Stimulated activated memory B cell treated with anti-CD40 and anti-IgM and Interleukin-4, amounts not matched to agents 10 μg/mL and 1 μg/mL and 100 μg/mL, for 72 hours (primary cell): ENCODE measurements around the gene DNAJC28.
"Not testable (repeated sequence)": the region's sequence is repeated elsewhere in the genome, so short reads cannot be mapped to it uniquely, and the experiment has no call there.

Experiments used
- ATAC-seq: fragments of 150-1000 bp; cut with Tn5 transposase; 2 replicates; pipeline ENCODE4 v1.10.0; 2021
- H3K27ac Mint-ChIP-seq: one replicate; pipeline ENCODE4 v1.8.0; 2022; ENCODE audit warnings: mild to moderate bottlenecking, mixed read lengths
- H3K27me3 Mint-ChIP-seq: one replicate; pipeline ENCODE4 v1.8.0; 2022; ENCODE audit warnings: mixed read lengths
- H3K36me3 Mint-ChIP-seq: one replicate; pipeline ENCODE4 v1.8.0; 2022; ENCODE audit warnings: mixed read lengths
- H3K4me1 Mint-ChIP-seq: one replicate; pipeline ENCODE4 v1.8.0; 2022; ENCODE audit warnings: mixed read lengths
- H3K4me3 Mint-ChIP-seq: one replicate; pipeline ENCODE4 v1.8.0; 2022; ENCODE audit warnings: mild to moderate bottlenecking, moderate library complexity, mixed read lengths
- H3K9me3 Mint-ChIP-seq: one replicate; pipeline ENCODE4 v1.8.0; 2022; ENCODE audit warnings: mixed read lengths

Gene DNAJC28

GRCh38 chr21:33461538-33462250 lies 29.8 kb downstream of the DNAJC28 start:
- no peak overlapping the region for H3K27ac Mint-ChIP-seq
- no peak overlapping the region for H3K4me3 Mint-ChIP-seq
- no peaks in the 10 kb centered on the region for H3K9me3 Mint-ChIP-seq
- H3K27me3 Mint-ChIP-seq, result no peaks in the 10 kb centered on the region
- no peak for ATAC-seq
- peaks cover 20% of the 10 kb centered on the region for H3K36me3 Mint-ChIP-seq
- no peaks in the 10 kb centered on the region for H3K4me1 Mint-ChIP-seq

- peaks cover 20% of the 10 kb centered on the region for H3K36me3 Mint-ChIP-seq
- ATAC-seq, result no peak
- H3K4me1 Mint-ChIP-seq, result no peaks in the 10 kb centered on the region
- no peak overlapping the region for H3K4me3 Mint-ChIP-seq
- H3K27me3 Mint-ChIP-seq, result no peaks in the 10 kb centered on the region
- no peaks in the 10 kb centered on the region for H3K9me3 Mint-ChIP-seq
- no peak overlapping the region for H3K27ac Mint-ChIP-seq
Observed at GRCh38 chr21:33458861-33459260, 32.7 kb downstream of the DNAJC28 start.

- no peaks in the 10 kb centered on the region for H3K9me3 Mint-ChIP-seq
- no peak for ATAC-seq
- H3K36me3 Mint-ChIP-seq, result peaks cover 32% of the 10 kb centered on the region
- no peak overlapping the region for H3K27ac Mint-ChIP-seq
- H3K27me3 Mint-ChIP-seq, result no peaks in the 10 kb centered on the region
- no peaks in the 10 kb centered on the region for H3K4me1 Mint-ChIP-seq
- H3K4me3 Mint-ChIP-seq, result no peak overlapping the region
Observed at GRCh38 chr21:33455686-33456446, 35.6 kb downstream of the DNAJC28 start.

- no peak overlapping the region for H3K27ac Mint-ChIP-seq
- H3K27me3 Mint-ChIP-seq, result no peaks in the 10 kb centered on the region
- no peak for ATAC-seq
- H3K4me3 Mint-ChIP-seq, result no peak overlapping the region
- H3K9me3 Mint-ChIP-seq, result no peaks in the 10 kb centered on the region
- H3K4me1 Mint-ChIP-seq, result no peaks in the 10 kb centered on the region
- peaks cover 23% of the 10 kb centered on the region for H3K36me3 Mint-ChIP-seq
Observed at GRCh38 chr21:33452362-33452761, 39.2 kb downstream of the DNAJC28 start.

GRCh38 chr21:33451634-33452071 lies 39.9 kb downstream of the DNAJC28 start:
- Mint-ChIP-seq H3K4me3 (no peak overlapping the region), H3K27ac (no peak overlapping the region), H3K9me3 (no peaks in the 10 kb centered on the region), H3K4me1 (no peaks in the 10 kb centered on the region), H3K27me3 (no peaks in the 10 kb centered on the region), H3K36me3 (peaks cover 23% of the 10 kb centered on the region)
- ATAC-seq, result no peak

- ATAC-seq, result no peak
- Mint-ChIP-seq H3K4me1 (peaks cover 8% of the 10 kb centered on the region), H3K9me3 (no peaks in the 10 kb centered on the region), H3K36me3 (peaks cover 23% of the 10 kb centered on the region), H3K27ac (no peak overlapping the region), H3K27me3 (no peaks in the 10 kb centered on the region), H3K4me3 (no peak overlapping the region)
Observed at GRCh38 chr21:33449616-33450015, 41.9 kb downstream of the DNAJC28 start.

GRCh38 chr21:33446620-33447019 lies 44.9 kb downstream of the DNAJC28 start:
- peaks cover 38% of the 10 kb centered on the region for H3K4me1 Mint-ChIP-seq
- H3K9me3 Mint-ChIP-seq, H3K27ac Mint-ChIP-seq, H3K36me3 Mint-ChIP-seq, ATAC-seq, H3K27me3 Mint-ChIP-seq, H3K4me3 Mint-ChIP-seq: not testable (repeated sequence)

GRCh38 chr21:33444499-33444898 lies 47.0 kb downstream of the DNAJC28 start:
- no peaks in the 10 kb centered on the region for H3K9me3 Mint-ChIP-seq
- H3K27me3 Mint-ChIP-seq, result no peaks in the 10 kb centered on the region

GRCh38 chr21:33443194-33443593 lies 48.3 kb downstream of the DNAJC28 start:
- H3K36me3 Mint-ChIP-seq, result peaks cover 5% of the 10 kb centered on the region
- no peak overlapping the region for H3K4me3 Mint-ChIP-seq
- no peaks in the 10 kb centered on the region for H3K27me3 Mint-ChIP-seq
- no peak for ATAC-seq
- peak overlapping the region; percentile 74 for H3K27ac Mint-ChIP-seq
- no peaks in the 10 kb centered on the region for H3K9me3 Mint-ChIP-seq
- H3K4me1 Mint-ChIP-seq, result peaks cover 56% of the 10 kb centered on the region

More at GRCh38 chr21:33444499-33444898, 47.0 kb downstream of the DNAJC28 start:
- H3K36me3 Mint-ChIP-seq, result peaks cover 5% of the 10 kb centered on the region
- H3K4me3 Mint-ChIP-seq, result no peak overlapping the region
- no peak for ATAC-seq
- H3K4me1 Mint-ChIP-seq, result peaks cover 50% of the 10 kb centered on the region
- peak overlapping the region; percentile 74 for H3K27ac Mint-ChIP-seq

GRCh38 chr21:33441489-33442477 lies 49.7 kb downstream of the DNAJC28 start:
- peaks cover 20% of the 10 kb centered on the region for H3K36me3 Mint-ChIP-seq
- H3K4me3 Mint-ChIP-seq, result no peak overlapping the region
- no peaks in the 10 kb centered on the region for H3K9me3 Mint-ChIP-seq
- peak; percentile 91 for ATAC-seq
- no peaks in the 10 kb centered on the region for H3K27me3 Mint-ChIP-seq
- peaks cover 69% of the 10 kb centered on the region for H3K4me1 Mint-ChIP-seq
- H3K27ac Mint-ChIP-seq, result peak overlapping the region; percentile 79
